ENCODE measurements around the gene NODAL.
"Not testable (repeated sequence)": the region's sequence is repeated elsewhere in the genome, so short reads cannot be mapped to it uniquely, and the experiment has no call there.

NODAL gene

GRCh38 chr10:70441161-70441894 lies at the start of gene NODAL:
Gene NODAL (minus strand): TSS chr10:70441681. CDS start chr10:70441667, 14 bp downstream.
- no peak for DNase-seq

DNA sequence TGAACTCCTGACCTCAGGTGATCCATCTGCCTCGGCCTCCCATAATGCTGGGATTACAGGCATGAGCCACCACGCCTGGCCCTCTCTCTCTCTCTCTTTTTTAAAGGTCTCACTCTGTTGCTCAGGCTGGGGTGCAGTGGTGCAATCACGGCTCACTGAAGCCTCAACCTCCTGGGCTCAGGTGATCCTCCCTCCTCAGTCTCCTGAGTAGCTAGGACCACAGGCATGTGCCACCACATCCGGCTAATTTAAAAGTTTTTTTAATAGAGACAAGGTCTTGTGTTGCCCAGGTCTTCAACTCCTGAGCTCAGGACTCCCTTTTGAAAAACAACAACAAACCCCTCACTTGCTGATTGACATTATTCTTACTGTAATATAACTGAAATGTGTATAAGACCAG lies 48.7 kb upstream of the NODAL start:
- no peak for DNase-seq

DNA sequence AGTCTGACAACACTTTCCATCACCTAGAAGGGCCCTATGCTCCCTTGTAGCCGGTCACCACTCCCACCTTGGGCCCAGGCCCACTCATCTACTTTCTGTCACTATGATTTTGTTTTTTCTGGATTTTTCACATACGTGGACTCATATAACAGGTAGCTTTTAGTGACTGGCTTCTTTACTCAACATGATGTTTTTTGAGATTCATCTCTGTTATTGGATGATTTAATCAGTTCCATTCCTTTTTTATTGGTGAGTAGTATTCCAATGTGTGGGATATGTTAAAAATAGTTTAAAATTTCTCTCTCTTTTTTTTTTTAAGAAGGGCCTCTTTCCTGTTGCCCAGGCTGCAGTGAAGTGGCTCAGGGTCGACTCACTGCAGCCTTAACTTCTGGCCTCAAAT lies 46.3 kb upstream of the NODAL start:
- no peak for DNase-seq

- not testable (repeated sequence) for DNase-seq
These were observed 42.4 kb upstream of the NODAL start for GRCh38 chr10:70483872-70484271.

DNA sequence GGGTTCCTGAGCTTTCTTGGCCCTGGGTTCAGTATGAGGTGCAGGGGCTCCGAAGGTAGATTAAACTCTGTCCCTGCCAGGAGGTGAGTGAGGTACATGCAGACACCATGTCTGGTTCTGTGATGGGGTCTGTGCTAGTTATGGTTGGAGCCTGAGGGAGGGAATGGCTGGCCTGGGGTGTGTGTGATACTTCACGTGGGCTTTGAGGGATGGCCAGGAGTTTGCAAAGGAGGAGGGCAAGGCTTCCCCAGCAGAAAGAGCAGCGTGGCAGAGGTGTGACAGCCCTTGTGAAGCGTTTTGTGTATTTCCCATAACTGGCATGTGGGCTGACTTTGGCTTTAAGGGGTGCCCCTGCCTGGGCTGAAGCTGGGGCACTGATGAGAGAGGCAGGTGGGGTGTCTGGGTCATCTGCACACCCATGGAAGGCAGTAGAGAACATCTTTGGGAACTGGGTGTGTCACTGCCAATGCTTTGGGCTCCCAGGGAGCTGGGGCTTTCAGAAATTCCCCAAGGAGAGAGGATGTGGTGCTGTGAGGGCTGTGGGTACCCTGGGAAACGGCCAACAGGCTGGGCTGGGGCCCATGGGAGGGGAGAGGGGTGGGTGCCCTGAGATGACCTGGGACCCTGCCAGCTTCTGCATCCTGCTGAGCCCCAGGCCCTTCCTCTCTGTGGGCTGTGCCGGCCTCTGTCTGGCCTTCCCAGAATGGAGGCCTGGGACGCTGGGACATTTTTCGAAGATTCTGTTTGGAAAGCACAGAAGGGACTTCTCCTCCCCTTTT lies 41.7 kb upstream of the NODAL start:
- no peak for DNase-seq

DNA sequence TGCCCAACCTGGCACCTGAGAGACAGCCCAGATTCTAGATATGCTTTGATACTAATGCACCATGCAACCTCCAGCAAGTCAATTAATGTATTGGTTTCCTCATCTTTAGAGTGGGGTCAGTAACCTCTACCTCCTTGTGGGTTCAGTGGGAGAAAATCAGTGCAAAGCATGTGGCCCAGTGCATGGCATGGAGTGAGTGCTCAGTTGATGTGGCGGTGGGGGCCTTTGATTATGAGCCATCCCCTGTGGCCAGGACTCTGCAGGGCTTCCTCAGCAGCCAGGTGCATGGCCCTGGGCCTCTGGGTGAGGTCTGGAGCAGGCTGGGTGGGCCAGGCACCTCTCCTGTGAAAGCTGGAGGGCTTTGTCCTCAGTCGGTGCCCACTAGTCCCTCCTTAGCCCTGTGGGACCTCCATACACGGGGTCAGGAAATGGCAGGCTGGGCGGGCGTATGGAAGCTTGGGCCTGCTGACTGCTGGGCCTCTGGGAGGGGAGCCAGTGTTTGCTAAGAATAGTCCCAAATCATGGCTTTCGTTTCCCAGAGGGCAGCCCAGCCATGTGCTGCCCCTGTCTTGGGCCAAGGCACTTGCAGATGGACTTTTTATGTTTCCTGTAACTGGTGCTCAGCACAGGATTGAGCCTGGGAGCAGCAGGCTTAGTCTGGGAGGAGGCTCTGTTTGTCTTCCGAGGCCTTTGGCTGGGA lies 40.5 kb upstream of the NODAL start:
- DNase-seq, result no peak

GRCh38 chr10:70481105-70481504 lies 39.6 kb upstream of the NODAL start:
- no peak for DNase-seq

GRCh38 chr10:70480239-70480861 lies 38.9 kb upstream of the NODAL start:
- DNase-seq, result no peak

DNA sequence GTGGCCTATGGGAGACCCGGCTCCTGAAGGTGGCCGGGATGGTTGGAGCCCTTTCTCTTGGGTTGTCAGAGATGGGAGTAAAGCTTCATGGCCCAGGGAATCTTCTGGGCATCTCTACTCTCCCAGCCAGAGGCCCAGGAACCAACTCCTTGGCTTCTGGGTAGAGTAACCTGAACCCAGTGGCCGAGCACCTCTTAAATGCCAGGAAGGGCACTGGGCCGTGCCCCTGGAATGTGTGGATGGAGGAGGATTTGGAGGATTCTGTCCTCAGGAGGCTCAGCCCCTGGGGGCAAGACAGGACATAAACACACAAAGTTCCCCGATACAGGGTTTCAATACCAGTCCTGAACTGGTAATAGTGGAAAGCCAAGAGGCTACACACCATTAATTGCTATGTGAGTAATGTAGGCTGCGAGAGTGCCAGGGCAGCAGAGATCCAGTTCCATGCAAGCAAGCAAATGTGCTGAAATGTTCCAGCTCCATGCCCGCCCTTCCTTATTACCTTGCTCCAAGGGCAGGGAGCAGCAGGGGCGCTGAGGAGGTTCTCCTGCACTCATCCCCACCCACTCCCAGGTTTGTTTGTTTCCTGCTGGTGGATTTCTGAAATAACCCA lies 38.3 kb upstream of the NODAL start:
- DNase-seq, result no peak

GRCh38 chr10:70479165-70479581 lies 37.7 kb upstream of the NODAL start:
- no peak for DNase-seq

DNA sequence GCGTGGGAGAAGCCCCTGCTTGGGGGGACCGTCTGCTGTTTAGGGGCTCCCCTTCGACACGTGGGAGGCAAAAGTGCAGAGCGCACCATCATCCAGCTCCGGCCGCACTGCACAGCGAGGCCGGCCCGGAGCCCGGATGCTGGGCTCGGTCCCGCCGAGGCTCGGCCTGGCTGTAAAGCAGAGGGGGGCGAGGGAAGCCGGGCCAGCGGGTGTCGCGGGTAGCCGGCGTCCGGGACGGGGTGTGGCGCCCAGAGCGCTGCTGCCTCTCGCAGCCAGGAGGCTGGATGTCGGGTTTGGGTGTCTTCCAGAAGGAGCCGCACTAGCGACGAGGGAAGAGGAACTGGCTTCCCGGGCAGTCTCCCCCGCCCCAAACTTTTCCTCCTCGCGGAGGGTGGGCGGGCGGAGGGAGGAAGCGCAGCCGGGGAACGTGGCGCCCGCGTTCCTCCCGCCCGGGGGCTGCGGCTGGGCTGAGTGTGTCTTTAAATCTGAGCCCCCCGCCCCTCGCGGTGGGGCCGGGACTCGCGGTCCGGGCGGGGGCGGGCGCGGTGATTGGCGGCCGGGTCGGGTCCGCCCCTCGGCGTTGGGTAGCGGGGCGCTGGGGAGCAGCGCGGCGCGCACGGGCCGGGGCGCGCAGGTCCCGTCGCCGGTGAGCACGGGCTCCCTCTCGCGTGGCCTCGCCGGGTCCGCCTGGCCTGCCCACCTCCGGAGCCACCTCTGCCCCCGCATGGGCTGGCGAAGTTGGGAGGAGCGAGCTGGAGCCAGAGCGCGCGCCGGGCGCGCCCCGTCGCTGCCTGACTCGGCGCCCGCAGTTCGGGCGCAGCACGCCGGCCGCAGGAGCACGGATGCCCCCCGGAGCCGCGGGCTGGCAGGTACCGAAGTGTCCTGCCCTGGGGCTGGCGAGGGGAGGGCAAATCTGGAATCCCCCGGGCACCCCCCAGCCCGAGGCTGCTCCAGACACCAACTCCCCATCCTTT lies 37.0 kb upstream of the NODAL start, which contains the start of gene PALD1:
Gene PALD1, plus strand, starts transcription at position 577 of the 974 bp plus-strand sequence. CDS start 47,185 bp downstream, outside the sequence.
- DNase-seq, result no peak

- DNase-seq, result no peak
These were observed 36.2 kb upstream of the NODAL start for GRCh38 chr10:70477661-70478162.

DNA sequence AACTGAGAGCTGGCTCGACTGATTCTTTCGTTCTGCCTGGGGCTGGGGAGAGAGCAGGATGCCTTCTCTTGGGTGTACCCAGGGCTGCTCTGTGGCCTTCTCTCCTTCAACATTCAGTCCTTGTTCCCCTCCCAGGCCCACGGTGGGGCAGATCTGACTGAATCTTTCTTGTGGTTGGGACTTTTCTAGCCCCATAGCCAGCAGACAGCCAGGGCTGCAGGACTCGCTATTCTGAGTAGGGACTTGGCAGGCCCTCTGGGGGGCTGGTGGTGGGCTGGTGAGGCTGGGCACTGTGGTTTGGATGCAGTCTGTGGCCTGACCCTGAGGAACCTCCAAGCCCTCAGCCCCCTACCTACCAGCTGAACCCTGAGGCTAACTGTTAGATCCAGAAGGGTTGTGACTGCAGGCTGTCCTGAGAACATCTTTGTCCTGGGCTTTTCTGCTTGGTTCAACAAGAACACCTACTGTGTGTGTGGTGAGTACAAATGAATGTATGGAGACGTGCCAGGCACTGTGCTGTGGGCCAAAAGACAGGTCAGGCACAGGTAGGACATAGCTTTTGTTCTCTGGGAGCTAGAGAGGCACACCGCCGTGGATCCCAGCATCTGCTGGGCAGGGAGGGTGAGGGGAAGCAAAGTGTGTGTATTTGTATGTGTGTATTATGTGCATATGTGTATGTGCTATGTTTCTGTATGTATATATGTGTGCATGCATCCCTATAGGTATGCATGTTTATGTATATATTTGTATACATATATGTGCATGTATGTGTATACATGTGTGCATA lies 35.0 kb upstream of the NODAL start:
- DNase-seq, result no peak

- no peak for DNase-seq
These were observed 34.2 kb upstream of the NODAL start for GRCh38 chr10:70475661-70476060.

GRCh38 chr10:70474780-70475179 lies 33.3 kb upstream of the NODAL start:
- no peak for DNase-seq

DNA sequence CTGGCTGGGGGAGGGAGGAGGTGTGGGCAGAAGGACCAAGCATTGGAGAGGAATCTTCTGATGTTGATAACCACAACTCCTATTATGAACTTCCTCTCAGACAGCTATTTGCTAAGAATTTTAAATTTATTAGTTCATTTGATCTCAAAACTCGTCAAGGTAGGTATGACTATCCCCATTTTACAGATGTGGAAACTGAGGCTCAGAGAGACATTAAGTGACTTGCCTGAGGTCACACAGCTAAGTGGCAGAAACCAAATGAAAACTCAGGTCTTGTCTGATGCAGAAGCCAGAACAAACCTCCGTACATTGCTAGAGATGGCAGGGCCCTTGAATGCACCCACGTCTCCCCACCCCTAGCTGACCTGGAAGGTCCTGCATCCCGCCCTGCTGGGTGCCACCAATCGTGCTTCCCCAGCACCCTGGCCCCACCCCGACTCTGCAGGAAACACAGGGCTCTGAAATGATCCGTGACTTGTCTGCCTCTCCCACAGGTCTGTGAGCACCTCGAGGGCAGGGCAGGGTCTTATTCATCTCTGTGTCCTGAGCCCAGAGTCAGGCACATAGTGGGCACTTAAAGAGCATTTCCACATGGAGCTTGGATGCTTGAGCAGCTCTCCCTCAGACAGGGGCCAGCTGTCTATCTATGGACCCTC lies 31.4 kb upstream of the NODAL start:
- no peak for DNase-seq

DNA sequence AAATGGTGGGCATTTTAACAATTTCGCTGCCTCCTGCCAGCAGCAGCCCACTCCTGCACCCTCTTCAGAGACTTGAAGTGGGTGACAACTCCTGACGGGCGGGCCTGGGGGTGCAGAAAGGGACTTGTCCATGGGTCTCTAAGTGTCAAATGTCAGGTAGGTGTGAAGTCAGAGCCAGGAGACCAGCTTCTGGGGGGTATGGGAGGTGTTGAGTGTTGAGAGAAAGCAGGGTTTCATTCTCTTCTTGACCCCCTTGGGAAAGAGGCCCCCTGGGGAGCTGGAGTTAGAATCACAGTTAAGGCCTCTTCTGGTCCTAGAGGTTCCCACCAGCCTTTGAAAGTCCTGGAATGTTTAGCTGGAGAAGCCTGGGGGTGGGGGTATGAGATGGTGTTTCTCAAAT lies 25.5 kb upstream of the NODAL start:
- DNase-seq, result no peak

DNA sequence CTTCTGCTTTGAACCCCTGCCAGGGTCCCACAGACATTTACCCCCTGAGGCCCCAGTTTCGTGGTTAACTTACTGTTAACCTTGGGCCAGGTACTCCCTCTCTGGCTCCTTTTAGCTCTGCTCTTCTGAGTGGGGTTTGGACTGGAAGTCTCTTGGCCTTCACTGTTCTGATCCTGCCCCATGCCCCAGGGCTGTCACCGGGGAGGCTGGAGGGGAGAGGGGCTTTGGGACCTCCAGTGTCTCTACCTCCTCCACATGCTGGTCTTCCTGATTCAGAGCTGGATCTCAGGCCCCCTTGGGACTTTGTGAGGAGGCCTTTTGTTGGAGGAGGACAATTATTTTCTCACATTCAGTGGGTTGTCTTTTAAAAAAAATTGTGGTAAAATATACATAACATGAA lies 24.4 kb upstream of the NODAL start:
- no peak for DNase-seq

- DNase-seq, result no peak
These were observed 23.8 kb upstream of the NODAL start for GRCh38 chr10:70465278-70465677.

Measured in NCI-H1694 (cell line).